ENCODE results near the gene ZNF101. TPM values are rescaled to one million over a fixed set of nuclear protein-coding genes. Genes with fewer than 3 reads are reported as not detected.
A peak's percentile ranks its signal among the peaks of the same experiment; 100 is the strongest.

The ZNF101 gene
- total and polyA plus RNA-seq, 9 of the 15 experiments (the other 6 are each of a cell fraction or from before 2014, with no cell fraction given), result 9.6 to 20.3 (median 12.4) TPM

- FAIRE-seq (no peak), DNase-seq (ENCODE audit: extremely low read depth in 1 of 4, low spot score in 3 of 4) (peak in 1 of 4 experiments; percentile 4), ATAC-seq (no peak)
- Histone ChIP-seq H3K4me2 (ENCODE audit: insufficient read depth, low read length) (no peak overlapping the region), H3K9ac (ENCODE audit: insufficient read depth in 1 of 2, low read depth in 2 of 2, low read length in 2 of 2) (0 out of 4 replicates have a peak overlapping the region, but pooled peaks of 1 of the 2 experiments have one; percentile 7), H3K4me1 (replicated peaks in 1 of 2; ENCODE audit: control insufficient read depth in 2 of 2, insufficient read depth in 2 of 2, low read length in 2 of 2) (peaks cover 0 to 7% of the 10 kb centered on the region in 2 experiments; a peak in 2 of 5 replicates), H4K20me1 (replicated peaks; ENCODE audit: control insufficient read depth, insufficient read depth, low read length) (0 out of 2 replicates have a peak, but pooled peaks cover 3% of the 10 kb centered on the region), H3K9me1 (ENCODE audit: control insufficient read depth, insufficient read depth, low read length) (no peaks in the 10 kb centered on the region), H3K4me3 (no peak overlapping the region), H3K27me3 (ENCODE audit: control insufficient read depth in 2 of 2, insufficient read depth in 2 of 2, low read length in 2 of 2) (no peaks in the 10 kb centered on the region), H3K9me3 (replicated peaks; ENCODE audit: control insufficient read depth, insufficient read depth, low read depth, low read length) (no peaks in the 10 kb centered on the region), H3K36me3 (ENCODE audit: control insufficient read depth, insufficient read depth, low read length) (peaks cover 98% of the 10 kb centered on the region), H2AFZ (ENCODE audit: low read depth, low read length) (no peak overlapping the region), H3K27ac (ENCODE audit: extremely low read depth, low read depth, low read length) (no peak overlapping the region), H3K79me2 (ENCODE audit: control insufficient read depth, insufficient read depth, low read length) (0 out of 3 replicates have a peak, but pooled peaks cover 6% of the 10 kb centered on the region)
- intact Hi-C loops (cut with micrococcal nuclease) (no loop called here), in situ Hi-C loops (cut with MboI) (no loop called here)
- POLR2A ChIA-PET, result interaction anchor here (0.8 kb wide), 1 partner anchor 9 kb away, joined by 4 read pairs; no protein-coding TSS in a partner anchor
- CTCF ChIA-PET (ENCODE audit: low intra/inter-chr PET ratio), result no interaction called here
- 92% methylated on average over 20 of the region's 22 CpGs for WGBS (ENCODE audit: insufficient coverage, low coverage, missing lambda C conversion rate)
- TF ChIP-seq KDM1A (IDR thresholded peaks at IDR 0.05) (no peak), ZNF445 (CRISPR knock-in tag; IDR thresholded peaks at IDR 0.05; ENCODE audit: low read depth) (no peak)
- BruUV-seq (replicated peaks), result no TSS peak
Observed at GRCh38 chr19:19655051-19655594, 13.5 kb upstream of the ZNF101 start.

- Histone ChIP-seq H2AFZ (ENCODE audit: low read depth, low read length) (no peak overlapping the region), H3K79me2 (ENCODE audit: control insufficient read depth, insufficient read depth, low read length) (0 out of 3 replicates have a peak, but pooled peaks cover 6% of the 10 kb centered on the region), H4K20me1 (replicated peaks; ENCODE audit: control insufficient read depth, insufficient read depth, low read length) (0 out of 2 replicates have a peak, but pooled peaks cover 3% of the 10 kb centered on the region), H3K4me2 (ENCODE audit: insufficient read depth, low read length) (no peak overlapping the region), H3K4me1 (replicated peaks in 1 of 2; ENCODE audit: control insufficient read depth in 2 of 2, insufficient read depth in 2 of 2, low read length in 2 of 2) (peaks cover 0 to 7% of the 10 kb centered on the region in 2 experiments; a peak in 2 of 5 replicates), H3K9me1 (ENCODE audit: control insufficient read depth, insufficient read depth, low read length) (no peaks in the 10 kb centered on the region), H3K27ac (ENCODE audit: extremely low read depth, low read depth, low read length) (no peak overlapping the region), H3K4me3 (no peak overlapping the region), H3K9ac (ENCODE audit: insufficient read depth in 1 of 2, low read depth in 2 of 2, low read length in 2 of 2) (no peak overlapping the region; a peak in 1 of 4 replicates), H3K27me3 (ENCODE audit: control insufficient read depth in 2 of 2, insufficient read depth in 2 of 2, low read length in 2 of 2) (no peaks in the 10 kb centered on the region), H3K36me3 (ENCODE audit: control insufficient read depth, insufficient read depth, low read length) (peaks cover 92% of the 10 kb centered on the region), H3K9me3 (replicated peaks; ENCODE audit: control insufficient read depth, insufficient read depth, low read depth, low read length) (no peaks in the 10 kb centered on the region)
- ATAC-seq (no peak), DNase-seq (ENCODE audit: extremely low read depth in 1 of 4, low spot score in 3 of 4) (peak in 1 of 4 experiments; percentile 4), FAIRE-seq (no peak)
- CTCF ChIA-PET (ENCODE audit: low intra/inter-chr PET ratio), result no interaction called here
- TF ChIP-seq POLR2G (IDR thresholded peaks at IDR 0.05; ENCODE audit: low read depth, low read length) (0 out of 2 replicates have a peak, but pooled peaks have one; percentile 51), ZC3H4 (CRISPR knock-in tag; IDR thresholded peaks at IDR 0.05; ENCODE audit: borderline replicate concordance) (0 out of 2 replicates have a peak, but pooled peaks have one; percentile 35), ZNF239 (CRISPR knock-in tag; IDR thresholded peaks at IDR 0.05) (no peak)
- intact Hi-C loops (cut with micrococcal nuclease), result no loop called here
- BruUV-seq (replicated peaks), result no TSS peak
- POLR2A ChIA-PET, result interaction anchor here (0.8 kb wide), 1 partner anchor 8 kb away, joined by 4 read pairs; no protein-coding TSS in a partner anchor
- in situ Hi-C loops (cut with MboI), result no loop called here
- WGBS (ENCODE audit: insufficient coverage, low coverage, missing lambda C conversion rate), result 95% methylated on average over 22 of the region's 27 CpGs
Observed at GRCh38 chr19:19655641-19656343, 12.8 kb upstream of the ZNF101 start.
